ENCODE data around the gene WDFY4. TPM values are rescaled to one million over a fixed set of nuclear protein-coding genes. Genes with fewer than 3 reads are reported as not detected.

Gene WDFY4
- not detected in 2 replicates for polyA plus RNA-seq

GRCh38 chr10:48684792-48685623 is at the start of gene WDFY4:
Gene WDFY4, plus strand, starts transcription at chr10:48684873. Its CDS starts 24,860 bp downstream, at chr10:48709733.

GRCh38 chr10:48939790-48940325 is 255.2 kb downstream of the WDFY4 start, which contains the start of gene LRRC18:
Gene LRRC18, minus strand, starts transcription at chr10:48939840. Its CDS starts 25,685 bp downstream, at chr10:48914155.

Other genes starting within 250 kb of the WDFY4 start
- gene ARHGAP22, start 79.8 kb upstream of the WDFY4 start, polyA plus RNA-seq, result 2.6 and 4.8 TPM in 2 replicates